ENCODE results near the gene DAND5. TPM values are rescaled to one million over a fixed set of nuclear protein-coding genes. Genes with fewer than 3 reads are reported as not detected.

DAND5 gene
- polyA plus RNA-seq, 1 experiment: not detected

GRCh38 chr19:12938779-12939601, 30.4 kb upstream of the DAND5 start:
- no peaks in the 10 kb centered on the region; the same call in 1 of the 2 replicates for H3K9me3 ChIP-seq (ENCODE audit: control insufficient read depth, insufficient read depth, low read length)
- no peaks in the 10 kb centered on the region for H3K27me3 ChIP-seq (ENCODE audit: control insufficient read depth, insufficient read depth, low read length)
- H3K4me3 ChIP-seq (ENCODE audit: low read depth, low read length): peak overlapping the region; percentile 99
- CTCF ChIA-PET: interaction anchor here (1.1 kb wide), 1 partner anchor 92 kb away, joined by 3 read pairs; no protein-coding TSS in a partner anchor
- no peak; the same call in 1 of the 2 replicates for TF ChIP-seq CTCF (IDR thresholded peaks at IDR 0.05; ENCODE audit: low read depth, low read length)
- H3K27ac ChIP-seq (ENCODE audit: low read depth, low read length): peak overlapping the region; percentile 61
- POLR2A ChIA-PET: interaction anchor here (0.7 to 1.2 kb wide), 3 partner anchors 15 to 146 kb away, joined by 3 to 4 read pairs (median 3); partner anchors contain the start of gene GCDH
- DNase-seq (ENCODE audit: low read depth, low spot score): no peak

- ChIA-PET POLR2A (interaction anchor here (0.7 to 1.2 kb wide), 3 partner anchors 14 to 147 kb away, joined by 3 to 4 read pairs (median 3); partner anchors contain the start of gene GCDH), CTCF (interaction anchor here (0.6 kb wide), 1 partner anchor 254 kb away, joined by 3 read pairs; no protein-coding TSS in a partner anchor)
- no peak for TF ChIP-seq CTCF (IDR thresholded peaks at IDR 0.05; ENCODE audit: low read depth, low read length)
- H3K27ac ChIP-seq (ENCODE audit: low read depth, low read length): peak overlapping the region; percentile 47
- no peak for DNase-seq (ENCODE audit: low read depth, low spot score)
- H3K27me3 ChIP-seq (ENCODE audit: control insufficient read depth, insufficient read depth, low read length): no peaks in the 10 kb centered on the region
- H3K4me3 ChIP-seq (ENCODE audit: low read depth, low read length): peak overlapping the region; percentile 99
- H3K9me3 ChIP-seq (ENCODE audit: control insufficient read depth, insufficient read depth, low read length): no peaks in the 10 kb centered on the region; the same call in 1 of the 2 replicates
These were observed 29.4 kb upstream of the DAND5 start for GRCh38 chr19:12939975-12940423.

- TF ChIP-seq CTCF (IDR thresholded peaks at IDR 0.05; ENCODE audit: low read depth, low read length): no peak
- H3K9me3 ChIP-seq (ENCODE audit: control insufficient read depth, insufficient read depth, low read length): no peaks in the 10 kb centered on the region; the same call in 1 of the 2 replicates
- DNase-seq (ENCODE audit: low read depth, low spot score): no peak
- H3K27ac ChIP-seq (ENCODE audit: low read depth, low read length): no peak overlapping the region
- CTCF ChIA-PET: no interaction called here
- POLR2A ChIA-PET: interaction anchor here (0.5 to 0.7 kb wide), 2 partner anchors 10 to 25 kb away, joined by 3 to 4 read pairs; no protein-coding TSS in a partner anchor
- H3K27me3 ChIP-seq (ENCODE audit: control insufficient read depth, insufficient read depth, low read length): no peaks in the 10 kb centered on the region
- peak overlapping the region; percentile 99 for H3K4me3 ChIP-seq (ENCODE audit: low read depth, low read length)
These were observed 28.5 kb upstream of the DAND5 start for GRCh38 chr19:12940897-12941296.

- POLR2A ChIA-PET: no interaction called here
- no peak overlapping the region for H3K4me3 ChIP-seq (ENCODE audit: low read depth, low read length)
- H3K9me3 ChIP-seq (ENCODE audit: control insufficient read depth, insufficient read depth, low read length): no peaks in the 10 kb centered on the region; the same call in 1 of the 2 replicates
- DNase-seq (ENCODE audit: low read depth, low spot score): no peak
- H3K27me3 ChIP-seq (ENCODE audit: control insufficient read depth, insufficient read depth, low read length): no peaks in the 10 kb centered on the region
- CTCF ChIA-PET: no interaction called here
- no peak for TF ChIP-seq CTCF (IDR thresholded peaks at IDR 0.05; ENCODE audit: low read depth, low read length)
- H3K27ac ChIP-seq (ENCODE audit: low read depth, low read length): no peak overlapping the region
These were observed 25.8 kb upstream of the DAND5 start for GRCh38 chr19:12943437-12944044.

All from AG04450 (cell line).